GM19238 (cell line): ENCODE results near the gene PXN.
"Not testable (repeated sequence)": the region's sequence is repeated elsewhere in the genome, so short reads cannot be mapped to it uniquely, and the experiment has no call there.

Experiments
- DNase-seq: peaks from one replicate; pipeline ENCODE4 v3.0.0; 2011; ENCODE audit warnings: low spot score; ENCODE audit not compliant: insufficient read length

PXN gene

DNA sequence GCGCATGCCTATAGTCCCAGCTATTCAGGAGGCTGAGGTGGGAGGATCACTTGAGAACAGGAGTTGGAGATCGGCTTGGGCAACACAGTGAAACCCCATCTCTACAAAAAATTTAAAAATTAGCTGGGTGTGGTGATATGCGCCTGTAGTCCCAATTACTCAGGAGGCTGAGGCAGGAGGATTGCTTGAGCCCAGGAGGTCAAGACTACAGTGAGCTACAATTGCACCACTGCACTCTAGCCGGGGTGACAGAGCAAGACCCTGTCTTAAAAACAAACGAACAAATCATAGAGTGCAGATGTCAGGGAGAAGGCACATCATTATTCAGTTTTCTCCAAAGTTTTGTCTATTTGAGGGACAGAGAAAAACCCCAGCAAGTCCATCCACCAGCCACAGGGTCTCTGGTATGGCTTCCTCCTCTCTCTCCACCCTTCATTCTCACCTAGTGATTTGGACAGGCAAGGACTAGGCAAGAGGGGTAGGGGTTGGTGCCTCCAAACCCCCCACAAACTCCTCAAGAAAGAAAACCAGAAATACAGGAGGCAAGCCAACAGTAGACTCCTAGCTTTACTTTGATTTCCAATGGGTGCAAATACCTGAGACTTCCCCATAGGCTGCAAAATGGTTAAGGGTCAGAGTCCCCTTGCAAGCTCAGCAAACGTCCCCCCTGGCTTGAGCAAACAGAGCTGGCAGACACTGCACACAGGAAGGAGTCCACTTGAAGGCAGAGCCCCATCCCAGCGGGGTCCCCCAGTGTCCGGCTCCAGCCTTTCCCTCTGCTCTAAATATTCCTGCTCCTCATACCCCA is 38.1 kb downstream of the PXN start:
- no peak for DNase-seq

DNA sequence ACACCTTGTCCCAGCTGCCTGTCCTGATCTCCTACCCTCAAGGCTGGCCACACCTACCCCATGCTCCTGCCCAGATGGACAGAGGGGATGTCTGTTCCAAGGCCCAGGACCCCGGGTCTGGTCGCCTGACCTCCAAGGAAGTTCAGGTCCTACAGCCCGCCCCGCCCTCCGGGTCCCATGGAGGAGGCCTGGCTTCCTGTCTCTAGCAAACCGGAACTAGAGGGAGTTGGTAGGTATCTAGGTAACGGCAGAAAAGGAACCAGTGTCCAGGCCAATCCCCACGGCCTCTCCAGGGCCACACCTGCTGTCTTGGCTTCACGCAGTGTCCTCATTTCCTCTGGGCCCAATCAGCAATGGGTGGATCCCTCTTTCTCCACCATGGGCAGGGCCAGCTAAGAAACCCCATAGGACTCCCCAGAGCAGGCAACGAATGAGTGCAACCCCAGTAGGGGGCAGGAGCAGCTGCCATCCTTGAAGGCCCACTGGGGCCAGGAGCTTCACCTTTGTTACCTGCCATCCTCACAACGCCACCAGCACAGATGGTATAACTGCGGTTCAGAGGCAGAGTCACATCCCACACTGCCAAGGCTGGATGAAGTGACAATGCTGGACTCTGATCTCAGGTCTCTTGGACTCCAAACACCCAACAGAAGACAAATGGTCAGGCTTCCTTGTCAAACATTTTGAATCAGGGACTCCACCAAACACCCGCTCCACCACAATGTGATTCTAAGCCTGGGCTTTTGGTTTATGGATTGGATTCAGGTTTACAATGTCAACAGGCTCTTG is 39.5 kb downstream of the PXN start:
- no peak for DNase-seq

DNA sequence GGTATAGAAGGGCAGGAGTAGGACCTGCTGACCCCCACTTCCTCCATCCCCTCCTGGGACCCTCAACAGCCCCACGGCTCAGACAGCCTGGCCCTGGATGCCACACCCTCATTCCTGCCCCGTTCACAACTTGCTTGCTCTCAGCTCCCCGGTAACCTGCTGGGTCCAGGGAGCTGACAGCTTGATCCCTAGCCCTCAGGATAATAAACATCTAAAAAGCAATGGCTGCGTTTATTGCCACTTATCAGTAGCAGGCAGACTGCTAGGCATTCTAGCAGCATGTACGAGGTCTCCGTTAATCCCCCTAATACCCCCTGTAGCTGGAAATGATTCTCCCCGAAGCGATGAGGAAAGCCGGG is 40.4 kb downstream of the PXN start:
- DNase-seq: no peak

DNA sequence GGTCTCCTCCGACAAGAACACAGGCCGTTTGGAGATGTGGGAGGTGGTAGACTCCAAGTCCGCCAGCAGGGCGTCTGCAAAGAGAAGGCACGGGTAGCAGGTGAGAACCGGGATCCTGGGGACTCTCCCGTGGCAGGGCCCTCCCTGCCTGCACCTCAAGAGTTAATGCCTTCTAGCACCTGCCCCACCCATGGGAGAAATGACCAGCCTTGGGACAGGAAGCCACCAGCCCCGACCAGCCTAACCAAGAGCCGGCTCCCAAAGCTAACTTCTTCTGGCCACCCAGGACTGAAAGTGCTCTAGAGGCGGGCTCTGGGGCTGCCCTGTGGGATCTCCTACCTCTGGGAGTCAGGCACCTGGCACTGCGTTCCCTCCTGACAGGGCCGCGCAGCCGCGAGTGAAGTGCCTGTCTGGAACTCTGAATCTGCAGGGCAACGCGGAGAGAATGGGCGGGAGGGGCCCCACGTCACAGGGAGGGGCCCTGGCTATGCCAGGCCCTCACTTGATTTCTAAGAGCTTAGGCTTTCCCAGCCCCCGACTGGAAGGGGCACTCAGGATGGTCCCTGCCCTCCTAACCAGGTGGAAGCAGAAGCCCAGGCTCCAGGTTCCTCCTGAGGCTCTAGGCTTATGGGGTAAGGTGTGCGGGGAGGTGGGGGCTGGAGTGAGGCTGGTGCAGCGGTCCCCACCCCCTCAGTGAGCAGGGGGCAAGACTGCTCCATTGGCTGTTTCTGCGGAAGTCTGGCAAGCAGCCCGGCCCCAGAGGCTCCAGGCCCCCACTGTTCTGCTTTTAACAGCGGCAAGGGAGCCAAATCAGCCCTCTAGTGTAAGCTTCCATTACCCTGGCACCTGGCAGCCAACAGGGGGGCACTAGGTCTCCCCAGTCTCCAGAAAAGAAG is 41.0 kb downstream of the PXN start:
- DNase-seq: no peak

DNA sequence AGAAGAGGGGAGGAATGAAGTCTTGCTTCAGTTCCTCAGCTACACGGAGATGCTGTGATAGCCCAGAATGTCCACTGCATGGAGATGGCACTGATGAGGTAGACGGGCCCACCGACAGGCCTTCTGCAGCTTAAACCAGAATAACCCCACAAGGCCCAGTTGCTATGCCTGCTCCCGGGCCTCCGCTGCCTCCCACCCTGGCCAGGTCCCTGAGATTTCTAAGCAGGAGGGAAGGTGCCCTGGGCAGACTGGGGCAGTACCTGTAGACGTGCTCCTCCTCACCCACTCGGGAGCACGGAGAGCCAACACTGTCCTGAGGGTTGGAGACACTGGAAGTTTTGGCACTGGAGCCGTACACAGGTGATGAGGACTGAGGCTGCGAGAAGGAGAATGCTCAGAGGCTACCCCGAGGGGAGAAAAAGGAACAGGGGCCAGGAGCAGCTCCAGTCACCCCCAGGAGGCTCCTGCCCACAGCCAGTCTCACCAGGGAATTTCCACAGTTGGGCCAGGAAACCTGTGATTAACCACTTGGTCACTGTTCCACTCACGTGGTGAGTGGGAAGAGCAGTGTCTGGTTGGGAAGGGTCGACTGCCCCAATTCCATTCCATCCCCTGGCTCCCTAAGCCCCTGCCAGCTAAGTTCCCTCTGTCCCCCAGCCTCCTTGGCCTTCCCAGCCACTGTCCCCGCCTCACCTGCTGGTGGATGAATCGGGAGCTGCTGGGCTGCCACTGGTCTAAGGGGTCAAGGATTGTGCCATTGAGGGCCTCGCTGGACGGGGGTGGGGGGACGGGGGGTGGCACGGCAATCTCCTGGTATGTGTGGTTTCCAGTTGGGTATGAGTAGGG is 41.8 kb downstream of the PXN start:
- no peak for DNase-seq

DNA sequence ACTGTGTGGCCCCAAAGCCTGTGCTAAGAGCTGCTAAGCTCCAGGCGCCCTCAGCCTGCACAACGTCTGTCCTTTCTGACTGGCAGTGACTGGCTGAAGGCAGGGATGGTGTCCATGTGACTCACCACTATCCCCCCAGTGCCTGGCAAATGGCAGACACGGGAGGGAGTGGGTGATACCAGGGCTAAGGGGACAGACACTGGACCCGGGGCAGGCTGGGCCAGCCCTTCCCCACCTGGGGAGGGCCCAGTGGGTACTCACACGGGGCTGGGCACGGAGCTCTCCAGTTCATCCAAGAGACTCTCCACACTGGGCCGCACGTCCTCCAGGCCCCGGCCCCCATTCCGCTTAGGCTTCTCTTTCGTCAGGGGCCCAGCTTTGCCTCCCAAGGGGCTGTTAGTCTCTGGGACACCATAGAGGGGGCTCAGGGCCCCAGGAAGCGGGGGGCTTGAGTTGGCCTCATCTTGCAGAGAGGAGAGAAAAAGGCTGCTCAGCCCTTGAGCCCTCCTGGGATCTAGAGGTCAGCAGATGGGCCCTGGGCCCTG is 43.2 kb downstream of the PXN start:
- no peak for DNase-seq

DNA sequence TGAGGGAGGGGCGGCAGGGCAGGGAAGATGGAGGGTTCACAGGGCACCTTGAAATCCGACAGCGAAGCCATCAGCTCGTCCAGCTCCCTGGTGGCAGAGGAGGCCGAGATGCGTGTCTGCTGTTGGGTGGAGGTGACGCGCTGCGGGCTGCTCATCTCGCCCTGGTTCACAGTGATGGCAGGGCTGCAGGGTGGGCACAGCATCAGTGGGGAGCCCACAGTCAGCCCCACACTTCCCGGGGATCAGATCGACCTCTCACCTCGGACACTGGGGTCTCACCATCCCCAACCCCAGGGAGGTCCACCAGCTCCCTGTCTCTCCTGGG is 44.0 kb downstream of the PXN start:
- no peak for DNase-seq

DNA sequence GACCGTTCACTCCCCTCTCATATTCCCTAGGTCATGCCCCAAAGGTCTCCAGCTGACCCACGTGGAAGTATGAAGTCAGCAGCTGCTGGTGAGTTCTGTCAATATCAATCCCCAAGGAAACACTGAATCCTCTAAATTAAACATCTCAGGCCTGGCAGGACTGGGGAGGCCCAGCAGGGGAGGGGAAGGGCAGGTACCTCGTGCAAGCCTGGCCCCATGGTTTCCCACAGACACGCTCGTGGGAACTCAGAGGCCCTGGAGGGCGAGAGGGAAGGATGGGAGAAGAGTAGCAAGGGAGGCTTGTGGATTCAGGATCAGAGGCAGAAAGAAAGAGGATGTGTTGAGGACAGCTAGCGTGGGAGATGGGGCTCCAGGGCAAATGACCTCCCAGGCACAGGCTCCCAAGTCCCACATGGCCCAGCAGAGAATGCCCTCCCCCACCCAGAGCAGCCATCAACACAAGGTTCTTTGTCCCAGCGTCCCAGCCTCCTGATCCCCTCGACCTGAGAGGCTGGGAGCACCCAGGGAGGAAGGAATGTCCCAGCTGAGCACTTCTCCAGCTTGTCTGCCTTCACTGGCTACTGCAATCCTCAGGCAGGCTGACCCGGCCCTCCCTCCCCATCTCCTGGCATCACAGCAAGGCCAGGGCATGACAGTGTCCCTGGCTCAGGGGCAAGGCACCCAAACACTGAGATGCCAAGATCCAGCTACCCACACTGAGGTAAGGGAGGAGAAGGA is 44.5 kb downstream of the PXN start:
- DNase-seq: no peak

DNA sequence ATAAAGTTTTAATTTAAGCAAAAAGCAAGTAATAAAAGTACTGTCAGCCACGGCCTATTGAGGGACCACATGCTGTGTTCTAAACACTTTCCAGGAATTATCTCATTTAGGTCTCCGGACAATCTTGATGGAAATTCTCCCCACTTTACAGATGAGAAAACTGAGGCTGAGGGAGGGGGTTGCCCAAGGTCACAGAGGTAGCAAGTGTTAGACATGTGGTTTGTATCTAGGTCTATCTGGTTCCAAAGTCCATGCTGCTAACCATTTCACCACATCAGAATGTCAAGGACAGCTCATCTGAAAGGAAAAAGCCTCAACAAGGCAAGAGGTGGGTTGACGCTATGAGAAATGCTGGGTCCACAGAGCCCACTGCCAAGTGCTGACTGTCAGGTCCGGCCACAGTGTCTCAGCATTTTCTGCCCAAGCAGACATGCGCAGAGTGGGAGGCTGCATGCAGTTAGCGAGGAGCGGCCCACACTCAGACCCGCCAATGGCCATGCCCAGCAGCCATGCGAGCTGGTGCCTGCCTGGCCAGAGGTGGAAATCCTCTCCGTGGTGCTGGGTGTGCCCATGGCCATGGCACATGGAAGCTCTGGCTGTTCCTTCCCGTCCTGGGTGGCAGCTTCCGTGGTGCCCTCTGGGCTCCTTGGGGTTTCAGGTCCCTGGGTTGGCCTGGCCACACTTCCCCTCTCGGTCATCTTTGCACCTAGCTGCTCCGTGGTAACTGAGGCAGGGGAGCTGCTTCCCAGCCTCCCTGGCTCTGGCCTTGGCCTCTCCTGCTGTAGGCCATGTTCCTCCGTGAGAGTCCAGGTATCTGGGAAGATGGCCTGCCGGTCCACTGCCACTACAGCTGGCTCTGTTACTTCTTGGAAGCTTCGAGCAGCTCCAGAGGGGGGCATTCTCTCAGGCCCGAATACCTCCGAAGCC is 46.6 kb downstream of the PXN start:
- DNase-seq: no peak

DNA sequence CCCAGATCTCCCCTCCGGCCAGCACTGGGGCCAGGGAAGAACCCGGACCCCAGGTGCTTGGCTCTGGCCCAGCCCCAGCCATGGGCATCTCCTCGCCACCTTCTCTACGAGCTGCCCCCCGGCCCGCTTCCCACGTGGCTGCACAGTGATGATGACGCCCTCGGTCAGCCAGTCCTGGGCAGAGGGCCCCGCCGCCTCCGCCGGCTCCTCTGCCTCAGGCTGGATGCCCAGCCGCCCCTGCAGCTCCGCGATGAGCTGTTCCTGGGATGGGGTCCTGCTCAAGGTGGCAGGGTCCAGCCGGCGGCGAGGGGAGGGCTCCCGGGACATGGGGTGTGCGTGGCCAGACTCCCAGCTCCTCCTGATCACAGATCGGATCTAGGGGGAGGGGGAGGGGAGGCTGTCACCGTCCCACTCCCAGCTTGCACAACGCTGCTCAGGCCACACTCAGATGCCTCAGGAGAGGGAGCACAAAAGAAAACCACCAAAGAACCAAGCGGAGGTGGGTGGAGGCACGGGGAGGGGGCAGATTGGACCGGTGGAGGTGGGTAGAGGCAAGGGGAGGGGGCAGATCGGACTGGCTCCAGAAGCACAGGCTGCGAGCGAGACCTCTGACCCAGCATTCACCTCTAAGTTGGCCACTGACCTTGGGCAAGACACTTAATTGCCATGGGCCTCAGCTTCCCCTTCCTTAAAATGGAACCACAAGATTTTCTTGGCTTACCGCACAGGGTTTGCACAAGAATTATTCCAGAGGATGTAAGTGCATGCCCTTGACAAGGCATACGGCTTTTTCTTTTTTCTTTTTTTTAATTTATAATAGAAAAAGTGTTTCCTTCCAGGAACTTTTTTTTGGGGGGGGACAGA is 48.6 kb downstream of the PXN start:
- DNase-seq: no peak

DNA sequence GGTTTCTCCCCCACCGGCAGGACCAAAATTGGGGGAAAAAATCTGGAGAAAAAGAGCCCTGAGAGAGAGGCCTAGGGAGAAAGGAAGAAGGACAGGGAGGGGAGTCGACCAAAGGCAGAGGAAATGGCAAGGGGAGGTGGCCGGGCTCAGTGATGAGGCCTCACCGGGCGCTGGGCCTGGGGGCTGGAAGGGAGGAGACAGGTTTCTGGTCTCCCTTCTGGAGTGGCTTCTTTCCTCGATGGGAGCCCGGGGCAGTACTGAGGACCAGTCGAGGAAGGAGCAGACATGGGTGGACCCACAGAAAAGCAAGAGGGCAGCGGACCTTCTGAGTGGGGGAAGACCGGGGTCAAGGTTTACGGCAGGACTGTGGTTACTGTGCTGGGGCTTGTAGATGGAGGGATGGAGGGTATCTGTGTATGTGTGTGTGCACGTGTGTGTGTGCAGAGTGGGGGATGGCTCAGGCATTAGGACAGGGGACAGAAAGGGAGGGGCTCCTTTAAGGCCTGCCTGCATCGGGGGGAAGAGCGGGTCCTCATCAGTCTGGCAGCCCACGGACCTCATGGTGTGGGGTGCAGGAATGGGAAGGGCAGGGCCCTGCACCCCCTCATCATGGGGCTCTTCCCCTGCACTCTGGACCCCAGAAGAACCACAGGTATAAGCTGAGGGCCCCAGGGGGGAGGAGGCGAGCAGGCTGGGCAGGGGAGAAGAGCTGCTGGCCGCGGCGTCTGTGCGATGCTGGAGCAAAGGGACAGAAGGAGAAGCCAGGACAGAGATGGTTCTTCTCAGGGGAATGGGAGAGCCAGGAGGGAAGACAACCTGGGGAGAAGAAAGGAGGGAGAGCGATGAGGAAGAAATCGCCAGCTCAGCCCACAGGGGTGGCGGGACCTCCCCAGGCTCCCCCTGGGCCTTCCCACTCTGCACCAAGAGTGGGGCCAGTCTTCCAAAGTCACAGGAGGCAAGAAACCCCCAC is 49.5 kb downstream of the PXN start:
- no peak for DNase-seq

DNA sequence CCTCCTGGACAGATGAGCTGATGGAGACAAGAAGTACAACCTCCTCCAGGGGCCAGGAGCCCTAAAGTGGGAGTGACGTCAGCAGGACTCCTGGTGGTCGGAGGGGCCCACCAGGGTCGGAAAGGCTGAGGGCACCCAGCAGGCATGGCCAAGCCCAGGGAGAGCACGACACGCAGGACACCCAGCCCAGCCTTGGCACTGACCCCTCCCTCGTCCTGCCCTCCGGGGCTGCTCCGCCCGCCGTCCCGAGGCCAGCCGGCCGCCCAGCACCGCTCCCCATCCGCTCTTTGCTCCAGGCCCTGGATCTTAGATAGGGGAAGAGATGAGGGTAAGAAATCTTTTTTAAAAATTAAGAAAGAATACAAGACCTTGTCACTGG is 50.2 kb downstream of the PXN start:
- DNase-seq: no peak

DNA sequence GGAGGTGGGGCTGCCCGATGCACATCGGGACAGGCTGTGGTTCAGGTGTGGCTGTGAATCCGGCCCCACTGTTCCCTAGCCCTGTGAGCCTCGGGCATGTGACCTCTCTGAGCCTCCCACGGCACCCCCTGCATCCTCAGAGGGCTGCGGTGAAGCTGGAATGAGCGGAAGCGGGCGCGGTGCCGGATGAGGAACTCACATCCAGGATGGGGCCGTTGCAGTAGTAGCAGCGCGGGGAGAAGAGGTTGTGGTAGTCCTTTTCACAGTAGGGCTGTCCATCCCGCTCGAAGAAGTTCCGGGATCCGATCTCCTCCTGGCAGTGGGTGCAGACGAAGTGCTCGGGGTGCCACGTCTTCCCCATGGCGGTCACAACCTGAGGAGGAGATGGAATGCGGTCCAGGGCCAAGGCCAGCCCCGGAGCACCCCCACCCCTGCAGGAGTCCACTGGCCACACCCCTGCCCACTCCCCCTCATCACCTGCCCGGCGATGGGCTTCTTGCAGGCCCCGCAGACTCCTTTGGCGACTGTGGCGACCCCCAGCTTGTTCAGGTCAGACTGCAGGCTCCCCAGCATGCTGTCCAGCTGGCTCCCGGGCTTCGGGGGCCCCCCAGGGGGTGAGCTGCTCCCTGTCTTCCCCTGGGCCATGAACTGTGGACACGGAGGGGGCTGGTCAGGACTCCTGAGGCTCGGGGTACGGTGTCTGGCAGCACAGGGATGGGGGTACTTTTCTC is 50.7 kb downstream of the PXN start:
- DNase-seq: no peak

DNA sequence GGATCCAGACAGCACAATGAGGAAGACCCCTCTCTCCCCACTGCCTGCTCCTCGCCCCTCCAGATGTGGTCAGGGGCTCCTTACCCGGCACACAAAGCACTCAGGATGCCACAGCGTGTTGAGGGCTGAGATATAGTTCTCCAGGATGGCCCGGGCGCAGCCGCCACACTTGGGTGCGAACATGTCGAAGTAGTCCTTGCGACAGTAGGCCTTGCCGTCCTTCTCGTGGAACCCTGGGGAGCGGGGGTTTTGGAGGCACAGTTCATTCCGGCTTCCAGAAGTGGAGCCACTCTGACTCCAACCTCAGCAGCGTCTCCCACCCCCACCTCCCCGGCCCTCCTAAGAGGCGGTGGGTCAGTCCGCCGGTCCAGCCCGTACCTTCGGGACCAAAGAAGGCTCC is 51.8 kb downstream of the PXN start:
- no peak for DNase-seq

DNA sequence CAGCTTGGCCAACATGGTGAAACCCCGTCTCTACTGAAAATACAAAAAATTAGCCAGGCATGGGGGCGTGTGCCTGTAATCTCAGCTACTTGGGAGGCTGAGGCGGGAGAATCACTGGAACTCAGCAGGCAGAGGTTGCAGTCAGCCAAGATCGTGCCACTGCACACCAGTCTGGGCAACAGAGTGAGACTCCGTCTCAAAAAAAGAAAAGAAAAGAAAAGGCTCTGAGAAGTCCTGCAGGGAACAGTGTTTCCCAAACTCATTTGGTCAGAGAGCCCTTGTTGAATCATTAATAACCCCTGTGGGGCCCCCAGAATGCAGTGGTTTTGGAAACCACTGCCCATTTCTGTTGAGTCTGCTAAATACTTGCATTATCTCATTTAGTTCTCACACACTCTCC is 52.3 kb downstream of the PXN start:
- DNase-seq: not testable (repeated sequence)

DNA sequence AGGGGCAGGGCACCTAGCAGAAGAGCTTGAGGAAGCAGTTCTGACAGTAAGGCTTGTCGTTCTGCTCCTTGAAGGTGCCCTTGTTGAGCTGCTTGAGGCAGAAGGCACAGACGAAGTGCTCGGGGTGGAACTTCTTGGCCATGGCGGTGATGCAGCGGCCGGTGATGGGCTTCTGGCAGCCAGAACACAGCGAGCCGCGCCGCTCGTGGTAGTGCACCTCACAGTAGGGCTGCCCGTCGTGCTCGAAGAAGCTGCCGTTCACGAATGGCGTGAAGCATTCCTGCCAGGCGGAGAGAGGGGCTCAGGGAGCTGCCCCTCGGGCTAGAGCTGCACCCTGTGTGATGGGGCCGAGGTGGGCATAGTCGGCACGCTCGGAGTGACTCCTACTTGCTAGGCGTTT is 53.2 kb downstream of the PXN start:
- DNase-seq: no peak
